ENCODE data around the gene SHISAL1.

SHISAL1 gene

DNA sequence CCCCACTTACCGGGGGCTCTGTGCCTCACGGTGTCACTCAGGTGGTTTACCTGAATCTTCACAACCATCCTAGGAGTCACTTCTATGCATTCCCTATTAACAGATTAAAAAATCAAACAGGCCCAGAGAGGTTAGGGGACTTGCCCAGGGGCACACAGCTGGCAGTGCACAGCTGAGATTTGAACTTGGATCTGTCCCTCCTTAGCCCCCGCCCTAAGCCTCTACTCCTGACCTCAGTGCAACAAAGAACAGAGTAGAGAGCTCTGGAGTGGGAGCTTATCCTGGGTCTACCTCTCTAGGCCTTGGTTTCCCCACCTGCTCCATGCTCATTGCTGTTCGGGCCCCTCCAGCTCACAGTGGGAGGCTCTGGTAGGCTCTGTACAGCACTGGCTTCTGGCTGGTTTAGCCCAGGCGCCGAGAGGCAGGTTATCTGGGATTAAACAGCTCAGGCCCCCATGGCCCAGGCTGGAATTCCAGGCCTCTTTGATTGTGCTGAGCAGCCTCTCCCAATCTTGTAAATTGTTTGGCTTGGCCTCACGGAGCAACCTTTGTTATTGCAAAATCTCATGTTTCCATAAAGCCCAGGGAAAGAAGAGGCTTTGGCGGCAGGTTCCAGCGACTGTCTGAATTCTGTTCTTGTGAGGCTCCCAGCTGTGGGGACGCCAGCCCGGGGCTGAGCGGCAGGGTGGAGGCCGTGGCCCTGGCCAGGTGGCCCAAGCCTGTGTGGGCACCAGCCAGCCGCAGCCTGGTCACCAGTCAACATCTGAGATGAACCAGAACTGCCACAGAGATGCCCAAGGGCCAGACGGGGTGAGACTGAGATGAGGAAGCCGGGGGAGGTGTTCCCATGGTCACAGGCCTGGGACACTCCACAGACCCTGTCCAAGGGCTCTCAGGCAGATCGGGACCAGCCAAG lies 28.9 kb upstream of the SHISAL1 start:
- DNase-seq = no peak

DNA sequence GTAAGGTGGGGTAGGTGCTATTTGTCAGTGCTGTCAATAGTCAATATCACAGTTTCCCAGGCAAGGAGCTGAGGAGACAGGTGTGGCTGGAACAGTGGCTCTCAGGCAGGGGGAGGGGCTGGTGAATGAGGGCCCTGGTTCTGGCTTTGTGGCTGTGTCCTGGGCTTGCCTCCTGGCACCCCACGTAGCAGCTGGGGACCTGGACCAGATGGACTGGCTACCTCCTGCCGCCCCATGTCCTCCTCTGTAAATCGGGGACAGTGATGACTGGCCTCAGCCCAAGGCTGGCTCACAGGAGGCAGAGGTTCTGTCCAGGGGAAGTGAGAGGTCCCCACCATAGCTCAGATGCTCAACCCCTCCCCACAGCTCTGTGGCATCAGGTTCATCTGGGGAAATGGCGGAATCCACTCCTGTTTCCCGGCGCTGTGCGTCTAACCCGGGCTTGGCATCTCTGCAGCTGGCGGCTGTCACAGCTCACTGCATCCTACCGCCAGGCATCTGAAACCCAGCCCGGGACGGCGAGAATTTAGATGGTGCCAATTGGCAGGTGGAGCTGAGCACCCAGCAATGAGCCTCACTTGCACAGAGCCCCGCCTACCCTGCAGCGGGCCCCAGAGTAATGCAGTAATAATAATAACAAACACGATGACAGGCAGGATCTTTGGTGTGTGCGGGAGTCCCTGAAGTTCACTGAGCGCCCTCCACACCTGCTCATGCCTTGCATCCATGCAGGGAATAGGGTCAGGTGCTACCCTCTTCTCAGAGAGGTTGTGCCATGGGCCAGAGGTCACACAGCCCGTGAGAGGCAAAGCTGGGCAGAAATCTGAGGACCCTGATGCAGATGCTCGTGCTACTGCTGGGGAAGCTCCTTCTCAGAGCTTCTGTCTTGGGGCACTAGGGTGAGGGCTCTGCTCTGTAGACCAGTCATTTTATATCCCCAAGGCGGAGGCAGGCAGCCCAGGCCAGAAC lies 27.8 kb upstream of the SHISAL1 start:
- no peak for DNase-seq

DNA sequence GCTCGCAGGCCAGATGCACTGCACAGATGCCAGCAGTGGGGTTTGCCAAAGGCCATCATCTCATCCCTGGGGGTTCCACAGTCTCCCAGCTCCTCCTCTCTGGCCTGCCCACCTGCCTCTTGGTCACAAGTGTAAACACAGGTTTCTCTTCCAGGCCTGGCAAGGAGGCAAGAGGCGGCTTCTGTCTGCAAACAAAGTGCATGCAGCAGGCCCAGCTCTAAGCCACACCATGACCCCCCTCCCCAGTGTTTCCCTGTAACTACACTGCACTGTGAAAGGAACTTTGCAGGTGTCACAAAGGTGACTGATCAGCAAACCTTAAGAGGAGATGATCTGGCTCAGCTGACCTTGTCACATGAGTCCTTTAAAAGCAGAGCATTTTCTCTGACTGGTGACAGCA lies 26.2 kb upstream of the SHISAL1 start:
- DNase-seq = no peak

DNA sequence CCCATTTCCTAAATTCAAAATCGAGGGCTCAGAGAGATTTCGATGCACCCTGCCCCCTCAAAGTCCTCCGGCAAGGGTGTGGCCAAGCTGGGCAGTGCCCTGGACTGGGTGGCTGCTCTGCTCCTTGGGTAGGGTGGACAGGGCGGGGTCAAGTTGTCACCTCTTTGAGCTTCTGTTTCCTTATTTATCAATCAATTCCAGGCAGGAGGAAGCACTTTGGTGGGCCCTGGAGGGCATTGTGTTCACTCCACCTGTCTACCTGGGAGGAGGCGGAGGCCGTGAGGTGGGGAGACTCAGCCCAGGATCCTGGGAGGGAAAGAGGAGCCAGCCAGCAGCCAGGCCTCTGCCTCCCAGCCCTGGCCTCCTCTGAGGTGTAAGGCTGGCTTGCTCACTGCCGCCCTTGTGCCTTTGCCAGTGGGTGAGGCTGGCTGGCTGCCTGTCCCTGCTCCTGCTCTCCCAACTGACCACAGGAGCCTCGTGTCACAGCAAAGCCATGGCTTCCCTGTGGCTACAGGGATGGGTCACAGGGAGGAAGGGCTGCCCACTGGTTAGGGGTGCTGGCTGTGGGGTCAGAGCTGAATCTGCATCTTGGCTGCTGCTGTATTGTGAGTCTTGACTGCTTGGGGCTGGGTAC lies 25.5 kb upstream of the SHISAL1 start:
- no peak for DNase-seq

DNA sequence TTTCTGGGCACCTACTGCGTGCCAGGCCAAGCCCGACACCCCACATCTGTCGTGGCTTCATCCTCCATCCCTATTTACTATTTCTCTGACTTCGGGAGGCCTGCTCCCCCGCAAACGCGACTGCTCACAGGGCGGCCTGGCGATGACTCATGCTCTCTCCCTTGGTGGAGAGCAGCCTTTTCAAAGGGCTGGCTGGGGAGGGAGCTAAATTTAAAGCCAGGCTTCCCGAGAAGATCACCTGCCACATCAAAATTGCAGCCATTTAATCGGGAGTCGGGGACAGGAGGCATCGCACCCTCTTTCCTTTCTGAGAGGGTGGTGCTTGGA lies 24.9 kb upstream of the SHISAL1 start:
- DNase-seq = no peak

DNA sequence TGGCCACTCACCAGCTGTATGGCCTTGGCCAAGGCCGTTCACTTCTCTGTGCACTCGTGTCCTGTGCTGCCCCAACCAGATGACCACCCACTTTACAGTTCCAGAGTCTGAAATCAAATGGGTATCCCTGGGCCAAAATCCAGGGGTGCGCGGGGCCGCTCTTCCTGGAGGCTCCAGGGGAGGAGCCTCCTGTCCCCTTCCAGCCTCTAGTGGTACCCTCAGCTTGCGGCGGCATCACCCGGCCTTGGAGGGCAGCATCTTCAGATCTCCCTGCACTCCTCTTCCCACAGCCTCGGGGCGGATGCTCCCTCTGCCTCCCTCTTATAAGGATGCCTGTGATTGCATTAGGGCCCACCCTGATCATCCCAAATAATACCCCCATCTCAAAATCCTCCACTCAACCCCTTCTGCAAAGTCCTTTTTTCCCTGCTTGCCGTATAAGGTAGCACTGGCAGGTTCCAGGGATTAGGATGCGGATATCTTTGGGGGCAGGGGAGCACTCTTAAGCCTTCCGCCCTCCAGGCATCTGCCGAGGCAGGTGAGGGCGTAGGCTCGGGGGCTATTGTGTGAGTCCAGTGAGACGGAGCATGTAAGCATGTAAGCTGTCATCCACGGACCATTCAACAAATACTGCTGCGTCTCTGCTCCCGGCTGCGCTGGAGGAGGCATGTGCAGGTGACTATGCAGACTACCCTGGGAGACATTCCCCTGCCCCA lies 24.4 kb upstream of the SHISAL1 start:
- DNase-seq = no peak

DNA sequence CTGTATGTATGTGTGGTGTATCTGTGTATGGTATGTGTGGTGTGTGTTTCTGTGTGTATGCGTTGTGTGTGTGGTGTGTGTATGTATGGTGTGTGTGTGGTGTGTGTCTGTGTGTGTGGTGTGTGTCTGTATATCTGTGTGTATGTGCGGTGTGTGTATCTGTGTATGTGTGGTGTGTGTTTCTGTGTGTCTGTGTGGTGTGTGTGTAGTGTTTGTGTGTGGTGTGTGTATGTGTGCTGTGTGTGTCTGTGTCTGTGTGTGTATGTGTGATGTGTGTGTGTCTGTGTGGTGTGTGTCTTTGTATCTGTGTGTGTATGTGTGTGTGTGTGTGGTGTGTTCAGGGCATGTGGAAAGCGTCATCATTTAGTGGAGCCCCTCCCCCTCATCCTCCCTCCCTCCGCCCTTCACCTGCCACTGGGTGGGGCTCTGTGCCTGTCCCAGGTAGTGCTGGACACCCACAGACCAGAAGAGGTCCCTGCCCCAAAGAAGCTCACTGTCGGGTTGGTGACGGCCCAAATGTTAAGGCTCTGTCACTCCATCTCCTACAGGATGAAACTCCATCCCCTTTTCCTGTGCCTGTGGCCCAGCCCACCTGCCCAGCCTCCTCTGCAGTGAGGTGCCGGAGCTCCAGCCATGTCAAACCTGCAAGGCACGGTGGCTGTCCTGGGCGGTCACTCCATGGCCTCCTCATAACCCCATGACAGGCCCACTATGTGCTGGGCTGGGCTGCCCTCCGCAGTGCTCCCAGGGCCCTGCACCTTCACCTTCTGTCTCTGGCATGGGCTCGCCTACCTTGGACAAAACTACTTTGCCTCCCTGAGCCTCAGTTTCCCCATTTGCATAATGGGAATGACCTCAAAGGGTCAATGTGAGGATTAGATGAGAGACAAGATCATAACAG lies 23.4 kb upstream of the SHISAL1 start:
- DNase-seq = no peak

DNA sequence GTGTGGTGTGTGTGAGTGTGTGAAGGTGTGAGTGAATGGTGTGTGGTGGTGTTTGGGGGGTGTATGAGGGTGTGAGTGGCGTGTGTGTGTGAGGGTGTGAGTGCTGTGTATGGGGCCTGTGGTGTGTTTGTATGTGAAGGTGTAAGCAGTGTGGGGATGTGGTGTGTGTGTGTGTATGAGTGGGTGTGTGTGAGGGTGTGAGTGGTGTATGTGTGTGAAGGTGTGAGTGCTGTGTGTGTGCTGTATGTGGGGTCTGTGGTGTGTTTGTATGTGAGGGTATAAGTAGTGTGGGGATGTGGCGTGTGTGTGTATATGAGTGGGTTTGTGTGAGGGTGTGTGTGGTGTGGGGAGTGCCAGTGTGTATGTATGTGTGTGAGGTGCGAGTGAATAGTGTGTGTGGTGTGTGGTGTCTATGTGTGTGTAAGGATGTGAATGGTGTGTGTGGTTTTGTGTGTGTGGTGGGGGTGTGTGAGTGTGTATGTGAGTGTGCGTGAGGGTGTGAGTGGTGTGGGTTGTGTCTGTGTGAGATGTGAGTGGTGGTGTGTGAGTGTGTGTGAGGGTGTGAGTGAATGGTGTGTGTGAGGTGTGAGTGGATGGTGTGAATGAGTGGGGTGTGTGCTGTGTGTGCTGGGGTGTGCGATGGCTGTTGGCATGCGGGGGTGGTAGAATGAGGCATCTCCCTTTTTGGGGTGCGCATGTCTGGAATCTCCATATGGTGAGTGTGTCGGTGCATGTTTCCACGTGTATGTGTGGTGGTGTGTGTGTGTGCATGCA lies 22.5 kb upstream of the SHISAL1 start:
- DNase-seq = no peak

DNA sequence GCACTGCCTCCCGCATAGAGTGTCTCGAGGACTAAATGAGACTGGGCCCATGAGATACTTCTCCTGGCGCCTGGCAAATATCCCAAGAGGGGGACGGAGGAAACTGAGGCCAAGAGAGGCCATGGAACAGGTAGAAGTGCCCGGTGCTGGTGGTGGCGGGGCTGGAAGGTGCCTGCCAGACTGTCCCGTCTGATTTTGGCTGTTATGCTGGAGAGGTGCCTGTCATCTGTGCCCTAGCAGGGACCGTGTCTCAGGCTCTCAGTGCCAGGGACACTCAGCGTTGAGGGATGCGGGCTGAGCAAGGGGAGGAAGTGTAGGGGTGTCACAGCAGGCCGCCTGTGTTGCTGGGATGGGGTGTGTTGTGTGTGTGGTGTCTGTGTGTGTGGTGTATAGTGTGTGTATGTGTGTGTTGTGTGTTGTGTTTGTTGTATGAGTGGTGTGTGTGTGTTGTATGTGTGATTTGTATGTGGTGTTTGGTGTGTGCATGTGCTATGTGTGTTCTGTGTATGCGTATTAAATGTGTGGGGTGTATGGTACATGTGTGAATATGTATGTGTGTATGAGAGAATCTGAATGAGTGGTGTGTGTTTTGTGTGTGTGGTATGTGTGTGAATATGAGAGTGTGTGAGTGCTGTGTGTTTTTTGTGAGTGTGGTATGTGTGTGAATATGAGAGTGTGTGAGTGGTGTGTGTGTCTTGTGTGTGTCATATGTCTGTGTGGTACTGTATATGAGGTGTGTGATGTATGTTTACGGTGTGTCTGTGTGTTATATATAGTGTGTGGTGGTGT lies 21.3 kb upstream of the SHISAL1 start:
- no peak for DNase-seq

DNA sequence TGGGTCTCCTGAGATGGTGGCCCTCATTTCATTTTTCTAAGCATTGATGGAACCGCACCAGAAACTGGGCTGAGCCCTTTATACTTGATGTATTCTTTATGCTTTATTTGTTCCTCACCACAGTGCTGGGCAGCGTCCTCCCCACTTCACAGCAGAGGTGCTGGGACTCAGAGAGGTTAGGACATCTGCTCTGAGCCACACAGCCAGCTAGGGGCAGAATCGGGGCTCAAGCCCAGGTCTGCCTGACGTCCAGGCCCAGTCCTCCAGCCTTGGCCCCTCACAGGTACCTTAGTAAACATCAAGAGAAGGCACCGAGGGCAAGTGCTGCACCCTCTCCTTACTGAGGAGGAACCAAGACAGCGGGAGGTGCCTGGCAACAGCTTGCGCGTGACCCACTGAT lies 20.2 kb upstream of the SHISAL1 start:
- no peak for DNase-seq

DNA sequence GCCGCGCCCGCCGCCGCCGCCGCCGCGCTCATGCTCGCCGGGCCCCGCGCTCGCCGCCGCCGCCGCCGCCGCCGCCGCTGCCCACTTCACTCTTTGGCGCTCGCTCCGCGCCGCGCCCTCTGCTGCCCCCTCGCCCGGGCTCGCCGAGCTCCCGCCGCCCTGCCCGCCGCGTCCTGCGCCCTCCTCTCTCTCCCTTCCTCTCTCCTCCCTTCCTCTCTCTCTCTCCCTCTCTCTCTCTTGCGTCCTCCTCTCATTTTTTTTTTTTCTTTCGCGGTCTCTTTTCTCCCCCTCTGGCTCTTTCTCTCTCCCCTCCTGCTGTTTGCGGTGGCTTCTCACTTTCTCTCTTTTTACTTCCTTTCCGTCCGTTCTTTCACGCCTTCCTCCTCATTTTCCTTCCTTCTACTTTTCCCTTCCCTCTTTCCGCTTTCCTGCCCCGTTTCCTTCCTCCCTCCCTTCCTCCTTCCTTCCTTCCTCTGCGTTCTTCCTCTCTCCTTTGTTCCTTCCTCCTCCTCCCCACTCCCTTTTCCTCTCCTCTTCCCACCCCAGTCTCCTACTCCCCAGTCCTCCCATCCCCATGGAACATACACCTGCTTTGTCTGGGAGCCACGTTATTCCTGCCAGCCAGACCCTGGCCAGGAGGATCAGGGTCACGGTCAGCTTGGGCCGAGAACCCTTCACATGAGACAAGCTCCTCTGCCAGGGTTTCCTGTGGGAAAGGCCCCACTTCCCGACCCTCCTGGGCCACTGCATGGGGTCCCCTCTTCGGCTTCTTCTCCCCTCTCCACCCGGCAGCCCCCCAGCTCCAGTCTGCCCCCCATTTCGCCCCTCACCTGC lies 19.3 kb upstream of the SHISAL1 start:
- DNase-seq = no peak

DNA sequence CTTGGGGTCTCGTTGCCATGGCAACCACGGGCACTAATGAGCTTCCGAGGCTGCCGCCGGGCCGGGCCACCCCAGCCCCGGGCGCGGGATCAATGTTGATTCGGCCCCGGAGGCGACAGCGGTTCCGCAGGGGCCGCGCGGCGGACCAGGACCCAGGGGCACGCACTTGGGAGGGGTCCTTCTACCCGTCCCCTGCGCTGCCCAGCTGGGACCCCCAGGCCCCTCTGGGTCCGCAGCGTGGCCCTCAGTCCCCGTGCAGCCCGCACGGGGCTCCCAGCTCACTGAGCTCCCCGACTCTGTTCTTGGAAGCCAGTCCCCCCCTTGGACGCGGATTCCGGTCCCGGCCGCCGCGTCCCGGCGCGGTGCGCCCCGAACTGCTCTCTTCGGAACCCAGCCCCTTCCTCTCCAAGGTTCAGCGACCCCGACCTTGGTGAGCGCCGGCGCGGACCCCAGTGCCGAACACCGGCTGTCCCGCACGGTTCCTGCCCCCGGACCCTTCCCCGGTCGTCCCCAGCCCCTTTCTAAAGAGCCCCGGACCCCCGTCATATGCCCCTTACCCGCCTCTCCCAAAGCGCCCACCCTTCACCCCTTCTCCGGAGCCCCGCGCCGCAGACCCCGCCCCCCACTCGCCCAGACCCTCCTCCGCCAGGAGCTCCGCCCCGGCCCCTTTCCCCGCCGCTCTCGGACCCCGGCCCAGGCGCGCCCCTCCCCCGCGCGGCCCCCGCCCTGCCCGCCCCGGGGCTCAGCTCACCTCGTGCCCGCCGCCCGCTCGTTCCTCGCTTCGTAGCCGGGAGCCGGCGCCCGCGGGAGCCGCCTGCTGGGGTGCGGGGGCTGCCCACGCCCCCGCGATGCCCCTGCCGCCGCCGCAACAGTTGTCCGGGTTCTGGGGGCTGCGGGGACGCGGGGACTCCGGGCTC lies 18.3 kb upstream of the SHISAL1 start:
- DNase-seq = no peak

DNA sequence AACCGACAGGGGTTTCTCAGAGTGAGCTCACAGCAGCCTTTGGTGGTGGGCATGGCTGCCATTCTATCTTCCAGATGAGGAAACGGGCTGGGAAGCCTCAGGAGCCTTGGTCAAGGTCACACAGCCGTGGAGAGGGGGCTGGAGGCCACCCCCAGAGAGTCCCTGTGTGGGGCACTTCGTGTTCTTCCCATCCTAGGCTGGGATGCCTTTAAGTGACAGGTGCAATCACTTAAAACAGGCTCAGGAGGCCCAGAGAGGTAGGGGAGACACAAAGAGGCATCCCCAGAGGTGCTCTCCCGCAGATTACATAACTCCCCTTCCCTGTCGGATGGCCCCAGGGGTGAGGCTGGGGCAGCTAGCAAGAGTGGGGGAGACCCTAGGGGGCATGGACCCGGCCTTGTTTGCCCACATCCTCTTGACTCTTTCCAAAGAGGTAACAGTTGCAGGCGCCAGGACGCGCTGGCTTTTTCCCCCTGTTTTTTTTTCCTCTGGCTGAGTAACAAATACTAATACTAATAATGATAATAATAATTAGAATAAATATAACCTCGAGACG lies 17.5 kb upstream of the SHISAL1 start:
- DNase-seq = no peak

DNA sequence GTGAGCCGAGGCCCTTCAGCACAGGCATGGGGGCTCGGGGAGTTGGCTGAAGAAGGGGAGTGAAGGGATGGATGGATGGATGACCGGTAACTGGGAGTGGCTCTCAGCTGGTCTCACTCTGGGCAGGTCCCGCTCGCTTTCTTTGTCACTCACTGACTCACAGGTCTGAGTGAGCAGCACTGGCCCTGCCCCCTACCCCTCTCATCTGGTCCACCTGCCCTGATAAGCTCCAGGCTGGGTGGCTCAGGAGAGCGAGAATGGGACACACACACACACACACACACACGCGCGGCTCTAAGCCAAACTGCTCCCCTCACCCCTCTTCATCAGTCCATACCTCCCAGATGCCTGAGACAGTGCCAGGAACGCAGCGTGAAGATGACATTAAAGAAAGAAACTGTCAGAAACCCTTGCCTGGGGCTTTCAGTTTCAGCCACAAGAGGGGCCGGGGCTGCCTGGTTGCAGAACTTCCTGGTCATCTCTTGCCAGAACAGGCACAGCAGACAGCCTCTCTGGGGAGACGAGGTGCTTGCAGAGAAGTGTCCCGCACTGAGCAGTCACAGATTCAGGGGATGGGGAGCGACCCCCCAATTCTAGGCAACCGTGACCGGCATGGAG lies 16.5 kb upstream of the SHISAL1 start:
- no peak for DNase-seq

DNA sequence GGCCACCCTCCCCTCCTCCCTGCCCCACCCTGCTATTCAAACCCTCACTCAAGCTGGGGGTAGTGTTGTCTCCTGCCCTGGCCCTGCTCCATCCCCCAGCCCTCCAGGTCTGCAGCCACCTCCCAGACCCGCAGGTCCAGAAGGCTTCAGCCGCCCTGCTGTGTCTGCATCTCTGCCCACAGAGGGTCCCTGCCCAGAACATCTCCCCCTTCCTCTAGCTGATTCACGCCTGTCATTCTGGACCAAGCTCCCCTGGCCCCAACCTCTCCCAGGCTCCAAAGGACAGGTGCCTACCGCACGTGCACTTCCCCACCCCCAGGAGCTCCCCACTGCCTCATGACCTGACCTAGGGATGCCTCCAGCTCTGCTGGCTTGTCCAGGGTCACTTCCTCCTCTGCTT lies 16.0 kb upstream of the SHISAL1 start:
- DNase-seq = no peak

DNA sequence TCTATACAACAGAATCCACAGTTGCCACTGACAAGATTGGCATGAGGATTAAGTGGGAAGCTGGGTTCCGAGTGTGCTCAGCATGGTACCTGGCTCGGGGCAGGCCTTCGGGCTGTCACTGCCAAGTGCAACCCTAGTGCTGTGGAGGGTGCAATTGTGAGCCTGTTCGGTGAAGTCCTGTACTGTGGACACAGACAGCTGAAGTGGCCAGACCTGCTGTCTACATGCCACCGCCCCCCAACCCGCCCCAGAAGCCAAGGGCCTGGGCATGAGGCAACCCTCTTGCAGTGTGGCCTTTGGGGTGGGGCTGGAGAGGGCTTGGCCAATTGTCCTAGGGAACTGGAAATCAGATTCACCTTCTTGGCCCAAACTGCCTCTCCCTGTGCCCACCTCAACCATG lies 15.6 kb upstream of the SHISAL1 start:
- no peak for DNase-seq

DNA sequence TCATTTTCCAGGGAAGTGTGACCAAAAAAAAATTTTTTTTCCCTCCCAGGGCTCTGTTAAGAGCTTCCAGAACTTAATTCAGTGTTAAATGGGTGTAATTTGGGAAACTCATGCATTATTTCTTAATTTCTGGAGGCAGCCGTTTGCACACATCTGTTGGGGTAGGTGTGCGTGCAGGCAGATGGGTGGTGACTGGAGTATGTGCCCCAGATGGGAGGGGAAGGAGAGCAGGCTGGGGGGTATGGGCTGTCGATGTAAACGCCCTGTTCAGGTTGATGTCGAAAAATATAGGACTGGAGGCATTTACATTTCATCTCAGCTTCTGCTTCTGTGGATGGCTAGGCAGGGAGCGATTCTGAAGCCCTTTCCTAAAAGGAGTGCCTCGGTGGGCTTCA lies 13.7 kb upstream of the SHISAL1 start:
- DNase-seq = no peak
